GM13976 (cell line): ENCODE results near the gene CNTF.

ENCODE experiments used
- DNase-seq: peaks from one replicate; pipeline ENCODE4 v3.0.0; 2012; ENCODE audit warnings: low spot score
- in situ Hi-C: fragments of 300-500 bp; cut with MboI; formaldehyde crosslinking; loops from one replicate; pipeline ENCODE4 v1.12.0; 2022; ENCODE audit warnings: low sequenced_read_pairs, mixed read lengths, inconsistent platforms; ENCODE audit not compliant: unreplicated experiment
- TF ChIP-seq, protein P1 (sequence below): IDR thresholded peaks from 2 replicates; pipeline ENCODE4 v1.5.1; 2012; ENCODE audit warnings: borderline replicate concordance, mild to moderate bottlenecking; ENCODE audit not compliant: insufficient read depth; ENCODE audit errors: extremely low read depth, missing control alignments, control extremely low read depth

The CNTF gene

DNA sequence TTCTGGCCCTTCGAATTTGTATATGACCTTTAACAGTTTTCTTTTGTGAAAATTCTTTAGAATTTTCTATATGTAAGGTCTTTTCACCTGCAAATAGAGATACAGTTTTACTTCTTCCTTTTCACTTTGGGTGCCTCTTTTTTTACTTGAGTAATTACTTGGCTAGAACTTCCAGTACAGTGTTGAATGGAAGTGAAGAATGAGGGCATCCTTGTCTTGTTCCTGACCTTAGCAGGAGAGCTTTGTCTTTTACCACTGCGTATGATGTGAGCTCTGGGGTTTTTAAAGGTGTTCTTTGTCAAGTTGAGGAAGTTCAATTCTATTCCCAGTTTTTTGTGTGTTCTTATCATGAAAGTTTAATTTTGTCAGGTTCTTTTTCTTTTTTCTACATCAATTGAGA lies 22.0 kb upstream of the CNTF start:
- in situ Hi-C loops: no loop called here
- DNase-seq: no peak
- TF ChIP-seq, protein P1, sequence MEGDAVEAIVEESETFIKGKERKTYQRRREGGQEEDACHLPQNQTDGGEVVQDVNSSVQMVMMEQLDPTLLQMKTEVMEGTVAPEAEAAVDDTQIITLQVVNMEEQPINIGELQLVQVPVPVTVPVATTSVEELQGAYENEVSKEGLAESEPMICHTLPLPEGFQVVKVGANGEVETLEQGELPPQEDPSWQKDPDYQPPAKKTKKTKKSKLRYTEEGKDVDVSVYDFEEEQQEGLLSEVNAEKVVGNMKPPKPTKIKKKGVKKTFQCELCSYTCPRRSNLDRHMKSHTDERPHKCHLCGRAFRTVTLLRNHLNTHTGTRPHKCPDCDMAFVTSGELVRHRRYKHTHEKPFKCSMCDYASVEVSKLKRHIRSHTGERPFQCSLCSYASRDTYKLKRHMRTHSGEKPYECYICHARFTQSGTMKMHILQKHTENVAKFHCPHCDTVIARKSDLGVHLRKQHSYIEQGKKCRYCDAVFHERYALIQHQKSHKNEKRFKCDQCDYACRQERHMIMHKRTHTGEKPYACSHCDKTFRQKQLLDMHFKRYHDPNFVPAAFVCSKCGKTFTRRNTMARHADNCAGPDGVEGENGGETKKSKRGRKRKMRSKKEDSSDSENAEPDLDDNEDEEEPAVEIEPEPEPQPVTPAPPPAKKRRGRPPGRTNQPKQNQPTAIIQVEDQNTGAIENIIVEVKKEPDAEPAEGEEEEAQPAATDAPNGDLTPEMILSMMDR: no peak

DNA sequence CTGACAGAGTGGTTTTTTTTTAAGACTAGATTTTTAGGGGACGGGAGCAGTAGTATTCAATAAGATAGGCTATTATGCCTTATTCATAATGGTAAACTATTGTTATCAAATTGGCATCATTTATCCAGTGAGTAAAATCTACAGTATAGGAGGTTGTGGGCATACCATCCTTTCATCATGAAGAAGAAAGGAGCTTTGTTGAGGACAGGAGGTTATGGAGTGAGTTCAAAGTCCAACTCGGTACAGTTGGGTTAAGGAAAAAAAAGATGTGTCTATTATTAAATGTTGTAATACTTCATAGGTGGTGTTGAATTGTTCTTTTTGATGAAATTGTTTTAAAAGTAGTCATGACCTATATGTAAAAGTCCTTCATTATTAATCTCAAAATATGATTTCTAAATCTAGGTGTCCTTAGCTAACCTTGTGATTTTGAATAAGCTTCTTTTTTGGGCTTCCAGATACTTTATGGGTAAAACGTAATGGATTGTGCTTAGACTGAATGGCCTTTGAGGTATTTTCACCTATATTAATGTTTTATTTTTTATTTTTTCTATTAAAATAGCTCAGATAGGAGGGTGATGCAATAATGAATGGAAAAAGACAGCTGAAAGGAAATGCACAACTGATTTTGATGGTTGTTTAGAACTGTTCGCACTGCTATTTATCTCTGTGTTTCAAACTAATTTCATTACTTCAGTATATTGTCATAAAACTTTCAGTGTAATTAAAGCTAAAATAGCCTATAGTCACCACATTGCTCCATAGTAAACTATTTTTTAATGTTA lies 15.3 kb upstream of the CNTF start:
- no peak for DNase-seq
- TF ChIP-seq, protein P1: no peak
- in situ Hi-C loops: no loop called here

DNA sequence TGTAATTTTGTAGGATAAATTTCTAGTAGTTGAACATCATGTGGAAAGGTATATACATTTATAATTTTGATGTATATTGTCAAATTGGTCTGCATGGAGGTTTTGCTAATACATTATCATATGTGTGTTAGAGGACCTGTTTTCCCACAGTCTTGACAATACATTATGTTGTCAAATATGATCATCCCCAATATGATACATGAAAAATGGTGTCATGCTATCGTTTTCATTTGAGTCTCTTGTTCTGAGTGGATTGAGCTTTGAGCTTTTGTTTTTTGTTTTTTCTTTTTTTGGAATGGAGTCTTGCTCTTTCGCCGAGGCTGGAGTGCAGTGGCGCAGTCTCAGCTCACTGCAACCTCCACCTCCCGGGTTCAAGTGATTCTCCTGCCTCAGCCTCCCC lies 14.1 kb upstream of the CNTF start:
- TF ChIP-seq, protein P1: no peak
- in situ Hi-C loops: no loop called here
- no peak for DNase-seq

DNA sequence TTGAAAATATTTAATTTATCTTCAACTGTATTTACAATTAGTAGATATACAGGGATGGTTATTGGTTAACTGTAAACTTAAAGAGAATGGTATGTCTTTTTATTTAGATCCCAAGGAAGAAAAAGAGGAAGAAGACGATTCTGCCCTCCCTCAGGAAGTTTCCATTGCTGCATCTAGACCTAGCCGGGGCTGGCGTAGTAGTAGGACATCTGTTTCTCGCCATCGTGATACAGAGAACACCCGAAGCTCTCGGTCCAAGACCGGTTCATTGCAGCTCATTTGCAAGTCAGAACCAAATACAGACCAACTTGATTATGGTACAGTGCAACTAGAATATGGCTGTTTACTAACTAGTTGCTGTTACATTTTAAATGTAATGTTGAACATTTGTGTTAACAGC lies 12.7 kb upstream of the CNTF start:
- in situ Hi-C loops: no loop called here
- no peak for DNase-seq
- TF ChIP-seq, protein P1: no peak

DNA sequence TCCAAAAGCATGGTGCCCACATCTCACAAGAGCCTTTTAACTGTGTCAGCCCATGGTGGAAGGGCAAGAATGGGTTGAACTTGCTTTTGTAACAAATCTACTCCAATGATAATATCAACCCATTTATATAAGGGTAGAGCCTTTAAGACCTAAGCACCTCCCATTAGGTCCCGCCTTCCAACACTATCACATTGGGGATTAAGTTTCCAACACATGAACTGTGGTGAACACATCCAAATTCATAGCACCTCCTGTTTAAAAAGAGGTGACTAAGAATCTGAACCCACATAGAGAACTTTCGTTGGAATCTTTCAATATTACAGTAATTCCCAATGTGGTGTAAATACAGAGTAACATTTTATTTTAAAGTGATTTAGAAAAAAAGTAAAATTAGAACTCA lies 9.2 kb upstream of the CNTF start:
- TF ChIP-seq, protein P1: no peak
- DNase-seq: no peak
- in situ Hi-C loops: no loop called here

DNA sequence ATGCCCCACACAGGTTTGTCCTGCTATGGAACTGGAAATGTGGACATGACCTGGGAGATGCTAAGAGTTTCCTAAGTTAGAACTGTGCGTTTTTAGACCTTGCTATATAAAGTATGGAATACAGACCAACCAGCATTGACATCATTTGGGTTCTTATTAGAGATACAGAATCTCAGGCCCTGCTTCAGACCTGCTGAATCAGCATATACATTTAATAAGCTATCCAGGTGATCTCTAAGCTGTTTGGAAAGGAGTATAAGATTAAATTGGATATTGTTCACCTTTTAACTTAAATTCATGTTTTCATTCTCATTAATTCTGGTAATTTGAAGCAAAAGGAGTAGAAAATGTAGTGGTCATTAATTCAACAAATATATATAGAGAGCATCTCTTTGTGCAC lies 6.9 kb upstream of the CNTF start:
- DNase-seq: no peak
- TF ChIP-seq, protein P1: no peak
- in situ Hi-C loops: no loop called here
